GM19468 (cell line): ENCODE measurements around the gene DNAH17.

Experiments
- ATAC-seq: cut with Tn5 transposase; IDR thresholded peaks from one replicate; pipeline ENCODE4 v1.9.1; 2021; ENCODE audit warnings: mild to moderate bottlenecking, moderate library complexity, moderate number of reproducible peaks; ENCODE audit not compliant: unreplicated experiment; ENCODE audit errors: extremely low read depth

Gene DNAH17

DNA sequence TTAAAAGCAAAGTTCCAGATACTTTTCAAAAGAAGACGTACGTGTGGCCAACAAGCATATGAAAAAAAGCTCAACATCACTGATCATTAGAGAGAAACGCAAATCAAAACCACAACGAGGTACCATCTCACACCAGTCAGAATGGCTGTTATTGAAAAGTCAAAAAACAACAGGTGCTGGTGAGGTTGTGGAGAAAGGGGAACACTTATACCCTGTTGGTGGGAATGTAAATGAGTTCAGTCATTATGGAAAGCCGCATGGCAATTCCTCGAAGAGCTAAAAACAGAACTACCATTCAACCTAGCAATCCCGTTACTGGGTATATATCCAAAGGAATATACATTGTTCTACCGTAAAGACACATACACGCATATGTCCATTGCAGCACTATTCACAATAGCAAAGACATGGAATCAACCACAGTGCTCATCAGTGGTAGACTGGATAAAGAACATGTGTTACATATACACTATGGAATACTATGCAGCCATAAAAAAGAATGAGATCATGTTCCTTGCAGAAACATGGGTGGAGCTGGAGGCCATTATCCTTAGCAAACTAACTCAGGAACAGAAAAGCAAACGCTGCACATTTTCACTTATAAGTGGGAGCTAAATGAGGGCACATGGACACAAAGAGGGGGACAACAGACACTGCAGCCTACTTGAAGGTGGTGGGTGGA, 31.1 kb upstream of the DNAH17 start:
- no peak for ATAC-seq

- no peak for ATAC-seq
These were observed 29.8 kb upstream of the DNAH17 start for GRCh38 chr17:78607038-78607437.

GRCh38 chr17:78605886-78606285, 28.7 kb upstream of the DNAH17 start:
- no peak for ATAC-seq

- ATAC-seq, result no peak
These were observed 28.2 kb upstream of the DNAH17 start for GRCh38 chr17:78605429-78605828.

DNA sequence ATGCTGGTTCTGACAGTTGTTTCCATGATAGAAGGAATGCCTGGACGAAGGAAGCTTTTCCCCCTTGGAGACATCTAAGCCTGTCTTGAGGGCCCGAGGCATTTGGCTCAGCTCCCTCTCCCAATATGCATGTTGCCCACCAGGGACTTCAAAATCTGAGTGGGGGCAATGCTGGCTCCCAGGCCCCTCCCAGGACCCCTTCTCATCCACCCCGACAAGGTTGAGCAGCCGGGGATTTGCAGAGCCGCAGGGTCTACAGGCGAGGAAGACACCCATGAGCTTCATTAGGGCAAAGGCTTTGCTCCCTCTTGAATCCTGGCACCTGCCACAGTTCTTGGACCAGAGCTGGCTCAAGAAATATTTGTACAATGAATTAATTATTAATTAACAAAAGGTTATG, 25.1 kb upstream of the DNAH17 start:
- ATAC-seq, result no peak

- ATAC-seq, result no peak
These were observed 24.5 kb upstream of the DNAH17 start for GRCh38 chr17:78601577-78602190.

GRCh38 chr17:78600181-78600721, 23.1 kb upstream of the DNAH17 start:
- no peak for ATAC-seq

- ATAC-seq, result no peak
These were observed 22.2 kb upstream of the DNAH17 start for GRCh38 chr17:78599419-78599818.

DNA sequence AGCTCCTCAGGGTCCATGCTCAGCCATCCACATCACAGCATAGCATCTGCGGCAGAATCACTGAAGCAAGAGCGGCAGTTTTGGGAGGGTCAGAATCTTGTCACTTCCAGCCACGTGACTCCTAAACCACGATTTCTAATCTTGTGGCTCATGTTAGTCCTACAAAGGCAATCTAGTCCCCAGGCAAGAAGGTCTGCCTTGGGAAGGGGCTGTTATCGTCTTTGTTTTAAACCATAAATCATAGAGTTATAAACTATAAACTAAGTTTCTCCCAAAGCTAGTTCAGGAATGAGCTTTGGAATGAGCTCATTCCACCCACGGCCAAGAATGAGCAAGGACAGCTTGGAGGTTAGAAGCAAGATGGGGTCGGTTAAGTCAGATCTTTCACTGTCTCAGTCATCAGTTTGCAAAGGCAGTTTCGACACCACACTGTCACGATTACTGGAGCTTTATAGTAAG, 20.8 kb upstream of the DNAH17 start:
- no peak for ATAC-seq

- ATAC-seq, result no peak
These were observed 19.9 kb upstream of the DNAH17 start for GRCh38 chr17:78596871-78597764.

DNA sequence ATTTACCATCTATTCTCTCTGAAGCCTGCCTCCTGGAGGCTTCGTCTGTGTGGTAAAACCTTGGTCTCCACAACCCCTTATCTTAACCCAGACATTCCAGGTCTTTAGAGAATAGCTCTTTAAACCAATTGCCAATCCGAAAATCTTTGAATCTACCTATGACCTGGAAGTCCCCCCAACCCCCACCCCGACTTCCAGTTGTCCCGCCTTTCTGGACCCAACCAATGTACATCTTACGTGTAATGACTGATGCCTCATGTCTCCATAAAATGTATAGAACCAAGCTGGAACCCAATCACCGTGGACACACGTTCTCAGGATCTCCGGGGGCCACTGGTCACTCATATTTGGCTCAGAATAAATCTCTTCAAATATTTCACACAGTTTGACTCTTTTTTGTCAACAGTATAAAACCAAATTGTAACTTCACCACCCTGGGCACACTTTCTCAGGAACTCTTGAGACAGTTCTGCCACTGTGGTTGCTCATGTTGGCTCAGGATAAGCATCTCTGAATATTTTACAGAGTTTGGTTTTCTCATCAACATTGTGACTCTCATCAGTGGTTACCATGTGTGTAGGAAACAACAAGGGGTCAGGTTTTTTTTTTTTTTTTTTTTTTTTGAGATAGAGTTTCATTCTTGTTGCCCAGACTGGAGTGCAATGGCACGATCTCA, 18.1 kb upstream of the DNAH17 start:
- no peak for ATAC-seq

DNA sequence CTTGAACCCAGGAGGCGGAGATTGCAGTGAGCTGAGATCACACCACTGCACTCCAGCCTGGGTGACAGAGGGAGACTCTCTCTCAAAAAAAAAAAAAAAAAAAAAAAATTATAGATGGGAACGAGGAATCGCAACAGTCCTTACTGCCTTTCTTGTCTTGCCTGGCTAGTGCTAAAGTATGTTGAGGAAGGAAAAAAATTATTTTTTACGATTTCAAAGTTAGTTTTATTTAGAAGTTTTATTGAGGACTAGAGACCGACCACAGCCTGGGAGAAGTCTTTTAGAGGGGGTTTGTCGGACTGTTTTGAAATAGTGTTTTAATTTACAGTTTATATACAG, 15.8 kb upstream of the DNAH17 start:
- no peak for ATAC-seq

- ATAC-seq, result no peak
These were observed 14.1 kb upstream of the DNAH17 start for GRCh38 chr17:78591263-78591671.

- no peak for ATAC-seq
These were observed 12.7 kb upstream of the DNAH17 start for GRCh38 chr17:78589885-78590284.

- ATAC-seq, result no peak
These were observed 12.0 kb upstream of the DNAH17 start for GRCh38 chr17:78589031-78589675.

DNA sequence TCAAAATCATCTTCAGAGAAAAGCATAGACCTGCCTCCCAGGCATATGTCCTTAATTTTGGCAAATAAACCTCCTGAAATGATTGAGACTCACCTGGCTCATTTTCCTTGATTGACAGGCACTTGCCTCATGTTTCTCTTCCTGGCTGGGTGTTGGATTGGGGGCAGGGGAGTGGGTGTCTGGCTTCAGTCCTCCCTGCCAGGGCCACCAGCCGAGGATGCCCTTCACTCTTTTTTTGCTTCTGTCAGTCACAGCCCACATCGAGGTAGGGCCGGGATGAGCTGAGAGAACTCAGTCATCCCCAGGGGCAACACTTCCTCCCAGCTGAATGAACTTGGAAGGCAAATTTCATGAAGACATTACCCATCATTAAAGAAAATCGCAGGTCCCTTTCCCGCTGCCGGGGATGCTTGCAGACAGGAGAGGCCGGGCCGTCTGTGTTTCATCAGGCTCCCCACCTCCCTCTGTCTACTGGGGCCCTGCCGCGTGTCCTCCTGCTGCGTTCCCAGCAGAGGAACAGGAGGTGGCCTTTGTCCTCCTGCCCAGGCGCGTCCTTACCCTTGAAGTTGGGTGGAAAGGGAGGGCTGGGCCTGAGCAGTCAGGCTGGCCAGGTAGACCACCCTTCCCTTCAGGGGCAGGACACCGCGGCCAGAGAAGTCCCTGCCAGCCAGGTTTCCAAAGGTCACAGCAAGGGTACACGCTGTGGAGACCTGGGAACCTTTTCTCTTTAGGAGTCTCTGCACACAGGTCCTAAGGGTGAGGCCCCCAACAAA, 11.2 kb upstream of the DNAH17 start:
- ATAC-seq, result no peak

- ATAC-seq, result no peak
These were observed 7.9 kb upstream of the DNAH17 start for GRCh38 chr17:78585006-78585630.

- no peak for ATAC-seq
These were observed 5.9 kb upstream of the DNAH17 start for GRCh38 chr17:78583091-78583490.

GRCh38 chr17:78581304-78581703, 4.1 kb upstream of the DNAH17 start:
- no peak for ATAC-seq
